GM04504 (cell line): ENCODE data around the gene LAPTM5.

Experiments used
- DNase-seq: peaks from one replicate; pipeline ENCODE4 v3.0.0-alpha.2; 2012; ENCODE audit warnings: low read depth

Gene LAPTM5

GRCh38 chr1:30714536-30715090, 43.0 kb downstream of the LAPTM5 start:
- DNase-seq = no peak

- DNase-seq = no peak
Measured at GRCh38 chr1:30714025-30714424, 43.5 kb downstream of the LAPTM5 start.

GRCh38 chr1:30713311-30713710, 44.3 kb downstream of the LAPTM5 start:
- no peak for DNase-seq

- no peak for DNase-seq
Measured at GRCh38 chr1:30712583-30712982, 45.0 kb downstream of the LAPTM5 start.

- DNase-seq = no peak
Measured at GRCh38 chr1:30710407-30710806, 47.2 kb downstream of the LAPTM5 start.

- no peak for DNase-seq
Measured at GRCh38 chr1:30708361-30708728, 49.2 kb downstream of the LAPTM5 start.

GRCh38 chr1:30707412-30708360, 49.9 kb downstream of the LAPTM5 start:
- peak; percentile 40 for DNase-seq

GRCh38 chr1:30706528-30706927, 51.0 kb downstream of the LAPTM5 start:
- peak; percentile 44 for DNase-seq

- no peak for DNase-seq
Measured at GRCh38 chr1:30705698-30706097, 51.9 kb downstream of the LAPTM5 start.

- DNase-seq = no peak
Measured at GRCh38 chr1:30704765-30705509, 52.6 kb downstream of the LAPTM5 start.

- DNase-seq = peak; percentile 55
Measured at GRCh38 chr1:30704271-30704670, 53.3 kb downstream of the LAPTM5 start.

GRCh38 chr1:30702823-30703222, 54.8 kb downstream of the LAPTM5 start:
- DNase-seq = no peak

- DNase-seq = no peak
Measured at GRCh38 chr1:30701258-30701633, 56.3 kb downstream of the LAPTM5 start.

GRCh38 chr1:30700528-30701257, 56.9 kb downstream of the LAPTM5 start:
- peak; percentile 90 for DNase-seq

- DNase-seq = no peak
Measured at GRCh38 chr1:30699762-30700161, 57.8 kb downstream of the LAPTM5 start.

- no peak for DNase-seq
Measured at GRCh38 chr1:30698401-30698981, 59.1 kb downstream of the LAPTM5 start.

GRCh38 chr1:30697571-30698376, 59.8 kb downstream of the LAPTM5 start:
- DNase-seq = no peak

- DNase-seq = no peak
Measured at GRCh38 chr1:30696831-30697230, 60.7 kb downstream of the LAPTM5 start.

- DNase-seq = peak; percentile 38
Measured at GRCh38 chr1:30695439-30695841, 62.1 kb downstream of the LAPTM5 start.

- DNase-seq = no peak
Measured at GRCh38 chr1:30694280-30695175, 63.0 kb downstream of the LAPTM5 start.
